ENCODE measurements around the gene SLC7A10. TPM values are rescaled to one million over a fixed set of nuclear protein-coding genes. Genes with fewer than 3 reads are reported as not detected.

SLC7A10 gene
- total RNA-seq, 2 experiments from 2014 or later = not detected

DNA sequence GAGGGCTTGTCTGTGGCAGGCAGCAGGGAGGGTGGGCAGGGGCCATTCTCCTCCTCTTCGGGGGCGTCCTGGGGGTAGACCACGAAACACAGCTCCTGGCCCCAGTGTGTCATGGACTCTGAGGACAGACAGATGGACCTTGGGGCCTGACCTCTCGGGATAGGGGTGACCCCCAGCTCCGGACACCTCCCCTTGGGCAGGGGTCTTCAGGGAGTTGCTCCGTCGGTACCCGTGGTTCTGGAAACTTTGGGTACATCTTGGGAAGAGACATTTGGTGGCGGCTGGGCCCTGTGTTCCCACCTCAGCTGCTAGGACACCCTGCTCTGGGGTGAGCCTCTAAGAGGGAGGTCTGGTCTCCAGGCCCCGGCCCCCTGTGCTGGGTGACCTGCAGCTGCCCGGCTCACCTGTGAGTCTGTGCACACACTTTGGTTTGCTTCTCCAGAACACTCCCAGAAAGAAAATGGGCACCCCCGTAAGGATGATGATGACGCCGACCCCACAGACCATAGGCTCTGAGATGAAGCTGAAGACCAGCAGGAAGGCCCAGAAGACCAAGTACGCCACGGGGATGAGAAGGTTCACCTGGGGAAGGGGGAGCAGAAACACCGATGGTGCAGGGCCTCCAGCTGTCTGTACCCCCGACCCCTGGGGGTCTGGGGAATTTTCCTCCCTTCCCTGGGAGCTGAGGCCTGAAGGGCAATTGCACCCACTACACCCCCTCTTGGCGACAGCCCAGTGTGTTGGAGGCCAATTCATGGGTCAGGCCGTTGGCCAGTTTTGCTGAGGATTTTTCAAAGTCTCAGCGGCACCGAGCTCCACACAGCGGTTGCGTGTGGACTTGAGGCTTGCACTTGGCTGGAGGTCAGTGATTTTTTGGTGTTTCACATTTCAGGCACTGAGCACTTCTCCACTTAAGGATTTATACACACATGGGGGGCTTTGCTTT, 16.5 kb downstream of the SLC7A10 start:
- Mint-ChIP-seq H3K27ac (no peak overlapping the region), H3K9me3 (no peaks in the 10 kb centered on the region), H3K27me3 (no peaks in the 10 kb centered on the region), H3K36me3 (no peaks in the 10 kb centered on the region), H3K4me1 (ENCODE audit: low read depth) (no peaks in the 10 kb centered on the region), H3K4me3 (no peak overlapping the region)
- POLR2A ChIA-PET = no interaction called here
- intact Hi-C loops (cut with micrococcal nuclease) = no loop called here
- no peak for DNase-seq
- CTCF ChIA-PET = interaction anchor here (1.9 kb wide), 1 partner anchor 25 kb away, joined by 9 read pairs; no protein-coding TSS in a partner anchor

GRCh38 chr19:33208371-33208895, 17.2 kb downstream of the SLC7A10 start:
- intact Hi-C loops (cut with micrococcal nuclease) = no loop called here
- CTCF ChIA-PET = interaction anchor here (0.6 to 1.9 kb wide), 2 partner anchors 25 to 552 kb away, joined by 4 to 9 read pairs; no protein-coding TSS in a partner anchor
- Mint-ChIP-seq H3K27ac (no peak overlapping the region), H3K9me3 (no peaks in the 10 kb centered on the region), H3K27me3 (no peaks in the 10 kb centered on the region), H3K4me1 (ENCODE audit: low read depth) (no peaks in the 10 kb centered on the region), H3K36me3 (no peaks in the 10 kb centered on the region), H3K4me3 (no peak overlapping the region)
- POLR2A ChIA-PET = no interaction called here
- DNase-seq = no peak

- H3K4me1 Mint-ChIP-seq (ENCODE audit: low read depth) = no peaks in the 10 kb centered on the region
- no peak overlapping the region for H3K27ac Mint-ChIP-seq
- POLR2A ChIA-PET = no interaction called here
- no peaks in the 10 kb centered on the region for H3K36me3 Mint-ChIP-seq
- H3K4me3 Mint-ChIP-seq = no peak overlapping the region
- no peaks in the 10 kb centered on the region for H3K9me3 Mint-ChIP-seq
- CTCF ChIA-PET = interaction anchor here (0.6 kb wide), 1 partner anchor 552 kb away, joined by 4 read pairs; no protein-coding TSS in a partner anchor
- DNase-seq = no peak
- intact Hi-C loops (cut with micrococcal nuclease) = no loop called here
- no peaks in the 10 kb centered on the region for H3K27me3 Mint-ChIP-seq
Observed at GRCh38 chr19:33207903-33208302, 17.7 kb downstream of the SLC7A10 start.

- no peak for DNase-seq
- intact Hi-C loops (cut with micrococcal nuclease) = no loop called here
- CTCF ChIA-PET = no interaction called here
- POLR2A ChIA-PET = no interaction called here
- no peak overlapping the region for H3K27ac Mint-ChIP-seq
- H3K36me3 Mint-ChIP-seq = no peaks in the 10 kb centered on the region
- H3K9me3 Mint-ChIP-seq = no peaks in the 10 kb centered on the region
- no peaks in the 10 kb centered on the region for H3K27me3 Mint-ChIP-seq
- H3K4me1 Mint-ChIP-seq (ENCODE audit: low read depth) = no peaks in the 10 kb centered on the region
- H3K4me3 Mint-ChIP-seq = no peak overlapping the region
Observed at GRCh38 chr19:33207040-33207620, 18.5 kb downstream of the SLC7A10 start.

DNA sequence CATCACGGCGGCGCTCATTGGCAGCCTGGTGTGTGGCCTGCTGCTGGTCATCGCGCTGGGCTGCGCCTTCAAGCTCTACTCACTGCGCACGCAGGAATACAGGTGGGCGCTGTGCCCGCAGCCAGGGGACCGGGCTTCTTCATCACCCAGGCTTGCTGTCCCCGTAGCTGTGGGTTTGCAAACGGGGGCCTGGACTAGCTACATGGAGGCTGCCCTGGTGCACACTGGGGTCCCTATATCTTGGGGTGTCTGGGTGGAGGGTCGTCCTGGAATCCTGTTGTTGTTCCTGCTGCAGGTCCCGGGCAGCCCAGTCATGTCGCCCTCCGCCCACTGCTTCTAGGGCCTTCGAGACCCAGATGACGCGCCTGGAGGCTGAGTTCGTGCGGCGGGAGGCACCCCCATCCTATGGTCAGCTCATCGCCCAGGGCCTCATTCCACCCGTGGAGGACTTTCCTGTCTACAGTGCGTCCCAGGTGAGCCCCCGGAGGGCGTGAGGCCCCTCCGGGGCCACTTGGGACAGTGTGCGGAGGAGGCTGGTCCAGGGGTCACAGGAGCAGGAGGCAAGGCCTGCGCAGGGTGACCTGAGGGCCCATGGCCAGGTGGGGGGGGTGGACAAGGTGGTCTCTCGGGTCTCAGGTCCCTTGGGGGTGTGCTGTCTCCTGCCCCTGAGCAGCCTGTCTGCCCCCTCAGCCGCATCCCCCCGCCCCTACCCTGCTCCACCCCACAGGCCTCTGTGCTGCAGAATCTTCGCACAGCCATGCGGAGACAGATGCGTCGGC, 19.2 kb downstream of the SLC7A10 start:
- Mint-ChIP-seq H3K36me3 (no peaks in the 10 kb centered on the region), H3K27me3 (no peaks in the 10 kb centered on the region), H3K4me3 (no peak overlapping the region), H3K27ac (no peak overlapping the region), H3K4me1 (ENCODE audit: low read depth) (no peaks in the 10 kb centered on the region), H3K9me3 (no peaks in the 10 kb centered on the region)
- CTCF ChIA-PET = no interaction called here
- POLR2A ChIA-PET = no interaction called here
- intact Hi-C loops (cut with micrococcal nuclease) = no loop called here
- DNase-seq = no peak

GRCh38 chr19:33205531-33206260, 20.0 kb downstream of the SLC7A10 start:
- CTCF ChIA-PET = no interaction called here
- Mint-ChIP-seq H3K9me3 (no peaks in the 10 kb centered on the region), H3K27me3 (no peaks in the 10 kb centered on the region), H3K36me3 (no peaks in the 10 kb centered on the region), H3K27ac (no peak overlapping the region), H3K4me1 (ENCODE audit: low read depth) (no peaks in the 10 kb centered on the region), H3K4me3 (no peak overlapping the region)
- POLR2A ChIA-PET = no interaction called here
- intact Hi-C loops (cut with micrococcal nuclease) = no loop called here
- no peak for DNase-seq

DNA sequence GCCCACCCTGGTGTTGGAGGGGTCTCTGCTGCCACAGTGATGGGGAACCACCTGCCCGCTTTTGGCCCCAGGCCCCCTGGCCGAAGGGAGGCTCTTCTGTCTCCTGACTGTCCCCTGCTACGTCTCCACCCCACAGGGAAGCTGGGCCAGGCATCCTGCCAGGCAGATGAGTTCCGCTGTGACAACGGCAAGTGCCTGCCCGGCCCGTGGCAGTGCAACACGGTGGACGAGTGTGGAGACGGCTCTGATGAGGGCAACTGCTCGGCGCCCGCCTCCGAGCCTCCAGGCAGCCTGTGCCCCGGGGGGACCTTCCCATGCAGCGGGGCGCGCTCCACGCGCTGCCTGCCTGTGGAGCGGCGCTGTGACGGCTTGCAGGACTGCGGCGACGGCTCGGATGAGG, 20.5 kb downstream of the SLC7A10 start:
- intact Hi-C loops (cut with micrococcal nuclease) = no loop called here

DNA sequence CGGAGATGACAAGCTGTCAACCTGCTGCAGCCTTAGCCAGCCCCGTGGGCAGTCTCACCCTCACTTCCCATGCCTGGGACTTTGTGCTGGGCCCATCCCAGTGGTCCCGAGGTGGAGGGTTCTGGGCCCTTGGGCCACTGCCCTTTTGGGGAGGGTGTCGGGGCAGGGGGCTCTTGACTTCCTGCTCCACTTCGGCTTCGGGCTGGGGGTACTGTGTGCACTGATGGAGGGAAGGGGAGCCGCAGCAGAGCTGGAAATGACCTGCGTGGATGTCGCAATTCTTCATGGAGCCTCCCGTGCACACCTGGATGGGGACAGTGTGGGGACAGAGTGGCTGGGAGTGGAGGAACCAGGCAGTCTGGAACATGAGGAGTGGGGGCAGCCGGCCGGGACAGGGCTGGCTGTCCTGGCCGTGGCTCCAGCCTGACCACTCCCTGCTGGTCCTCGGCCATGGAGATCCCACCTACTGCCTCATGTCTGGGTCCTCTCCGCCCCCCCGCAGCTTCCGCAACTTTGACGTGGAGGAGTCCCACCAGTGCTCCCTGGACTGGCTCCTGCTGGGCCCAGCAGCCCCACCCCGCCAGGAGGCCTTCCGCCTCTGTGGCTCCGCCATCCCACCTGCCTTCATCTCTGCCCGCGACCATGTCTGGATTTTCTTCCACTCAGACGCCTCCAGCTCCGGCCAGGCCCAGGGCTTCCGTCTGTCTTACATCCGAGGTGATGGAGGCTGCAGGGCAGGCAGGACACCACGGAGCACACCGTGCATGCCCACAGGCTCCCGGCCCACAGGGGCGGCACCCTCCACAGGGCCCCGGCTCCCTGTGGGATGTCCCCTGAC, 21.3 kb downstream of the SLC7A10 start:
- intact Hi-C loops (cut with micrococcal nuclease) = no loop called here
- no peak for DNase-seq
- POLR2A ChIA-PET = no interaction called here
- CTCF ChIA-PET = no interaction called here
- Mint-ChIP-seq H3K9me3 (no peaks in the 10 kb centered on the region), H3K27me3 (no peaks in the 10 kb centered on the region), H3K4me1 (ENCODE audit: low read depth) (no peaks in the 10 kb centered on the region), H3K4me3 (no peak overlapping the region), H3K36me3 (no peaks in the 10 kb centered on the region), H3K27ac (no peak overlapping the region)

More for the DNA sequence above, 20.5 kb downstream of the SLC7A10 start:
- CTCF ChIA-PET = no interaction called here
- POLR2A ChIA-PET = no interaction called here
- Mint-ChIP-seq H3K27ac (no peak overlapping the region), H3K36me3 (no peaks in the 10 kb centered on the region), H3K4me1 (ENCODE audit: low read depth) (no peaks in the 10 kb centered on the region), H3K4me3 (no peak overlapping the region), H3K27me3 (no peaks in the 10 kb centered on the region), H3K9me3 (no peaks in the 10 kb centered on the region)
- DNase-seq = no peak

DNA sequence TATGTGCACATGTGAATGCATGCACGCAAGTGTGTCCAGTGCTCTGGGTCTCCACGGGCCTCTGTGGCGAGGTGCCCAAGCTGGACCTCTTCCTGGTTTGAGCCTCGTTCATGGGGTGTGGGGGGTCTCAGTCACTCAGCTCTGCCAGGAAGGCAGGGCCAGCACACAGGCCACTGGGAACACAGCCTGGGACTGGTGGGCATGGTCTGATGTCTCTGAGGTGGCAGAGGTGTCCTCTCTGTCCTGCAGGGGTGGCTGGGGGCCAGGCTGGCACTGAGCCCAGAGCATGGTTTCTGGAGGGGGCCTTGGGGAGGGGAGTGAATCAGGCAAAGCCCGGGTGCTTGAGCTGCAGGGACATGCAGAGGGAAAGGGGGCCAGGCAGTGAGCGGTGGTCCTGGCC, 22.1 kb downstream of the SLC7A10 start:
- Mint-ChIP-seq H3K27me3 (no peaks in the 10 kb centered on the region), H3K27ac (no peak overlapping the region), H3K36me3 (no peaks in the 10 kb centered on the region), H3K4me3 (no peak overlapping the region), H3K4me1 (ENCODE audit: low read depth) (no peaks in the 10 kb centered on the region), H3K9me3 (no peaks in the 10 kb centered on the region)
- ChIA-PET CTCF (no interaction called here), POLR2A (no interaction called here)
- intact Hi-C loops (cut with micrococcal nuclease) = no loop called here
- no peak for DNase-seq

GRCh38 chr19:33202546-33203507, 22.8 kb downstream of the SLC7A10 start:
- Mint-ChIP-seq H3K27ac (no peak overlapping the region), H3K9me3 (no peaks in the 10 kb centered on the region), H3K36me3 (no peaks in the 10 kb centered on the region), H3K4me1 (ENCODE audit: low read depth) (no peaks in the 10 kb centered on the region), H3K27me3 (no peaks in the 10 kb centered on the region), H3K4me3 (no peak overlapping the region)
- no peak for DNase-seq
- ChIA-PET CTCF (interaction anchor here (1.2 kb wide), 1 partner anchor 18 kb away, joined by 5 read pairs; no protein-coding TSS in a partner anchor), POLR2A (no interaction called here)
- intact Hi-C loops (cut with micrococcal nuclease) = no loop called here

Data from activated CD4-positive, alpha-beta memory T cell treated with anti-CD3 and anti-CD28 coated beads for 36 hours (primary cell).